Activated T-helper 1 cell treated with anti-CD3 and anti-CD28 coated beads, Interleukin-12 subunit alpha, Interleukin-12 subunit beta, Interleukin-2, Interleukin-4 antibody, amounts not matched to agents 30 ng/mL and 10 ng/mL and 1 ng/mL, durations not matched to agents 14 hours and 24 hours and 36 hours (primary cell): Measurements from ENCODE around the gene SLC9A9. TPM values are rescaled to one million over a fixed set of nuclear protein-coding genes. Genes with fewer than 3 reads are reported as not detected.

Source experiments
- DNase-seq: peaks from one replicate; pipeline ENCODE4 v3.0.0; 2021; ENCODE audit warnings: low spot score
- H3K27ac Mint-ChIP-seq: one replicate; pipeline ENCODE4 v1.8.0; 2021; ENCODE audit warnings: mild to moderate bottlenecking, mixed read lengths
- H3K27me3 Mint-ChIP-seq: one replicate; pipeline ENCODE4 v1.8.0; 2022; ENCODE audit warnings: mild to moderate bottlenecking, moderate library complexity, mixed read lengths; ENCODE audit not compliant: insufficient read depth
- H3K36me3 Mint-ChIP-seq: one replicate; pipeline ENCODE4 v1.8.0; 2021; ENCODE audit warnings: low read depth, mixed read lengths
- H3K4me1 Mint-ChIP-seq: one replicate; pipeline ENCODE4 v1.8.0; 2021; ENCODE audit warnings: low read depth, mixed read lengths
- H3K4me3 Mint-ChIP-seq: one replicate; pipeline ENCODE4 v1.8.0; 2021; ENCODE audit warnings: mild to moderate bottlenecking, moderate library complexity, mixed read lengths
- H3K9me3 Mint-ChIP-seq: one replicate; pipeline ENCODE4 v1.8.0; 2021; ENCODE audit warnings: mixed read lengths
- intact Hi-C: fragments of 100-400 bp; cut with micrococcal nuclease; formaldehyde crosslinking; loops from one replicate; pipeline ENCODE4 v1.15.1; 2024
- total RNA-seq: library from RNA; stranded (reverse); gene quantifications from 2 replicates; pipeline ENCODE4 v1.2.3, GENCODE V29; 2022

The SLC9A9 gene
- total RNA-seq, 1 donor from 2014 or later, result 0.88 TPM

DNA sequence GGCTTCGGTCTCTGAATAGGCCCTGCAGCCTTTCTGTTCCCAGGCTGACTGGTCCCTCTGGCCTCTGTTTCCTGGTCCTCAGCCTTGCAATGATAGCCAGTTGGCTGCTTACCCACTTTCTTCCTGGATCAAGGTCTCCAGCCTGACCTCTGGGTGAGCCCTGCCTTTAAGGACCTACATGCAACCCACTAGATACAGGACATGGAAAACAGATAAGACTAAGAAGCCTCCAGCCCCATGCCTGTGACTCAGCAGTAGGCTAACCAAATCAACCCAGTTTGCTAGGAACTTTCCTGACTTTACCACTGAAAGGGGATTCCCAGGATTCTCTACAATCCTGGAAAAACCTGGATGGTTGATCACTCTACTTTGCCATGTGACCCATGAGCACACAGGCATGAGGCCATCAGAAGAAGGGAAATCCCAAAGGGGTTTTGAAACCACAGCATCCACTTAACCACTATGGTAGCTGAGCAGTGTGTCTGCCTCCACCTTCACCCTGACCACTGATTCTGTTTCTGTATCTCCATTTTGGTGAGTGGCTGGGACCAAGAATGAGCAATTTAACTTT lies 540.6 kb downstream of the SLC9A9 start:
- Mint-ChIP-seq H3K4me3 (no peak overlapping the region), H3K27me3 (no peaks in the 10 kb centered on the region), H3K9me3 (no peaks in the 10 kb centered on the region), H3K36me3 (no peaks in the 10 kb centered on the region), H3K27ac (no peak overlapping the region), H3K4me1 (no peaks in the 10 kb centered on the region)
- intact Hi-C loops, result loop anchor here (5.0 kb wide), 1 partner anchor 245 kb away; no protein-coding TSS in a partner anchor
- DNase-seq, result no peak

DNA sequence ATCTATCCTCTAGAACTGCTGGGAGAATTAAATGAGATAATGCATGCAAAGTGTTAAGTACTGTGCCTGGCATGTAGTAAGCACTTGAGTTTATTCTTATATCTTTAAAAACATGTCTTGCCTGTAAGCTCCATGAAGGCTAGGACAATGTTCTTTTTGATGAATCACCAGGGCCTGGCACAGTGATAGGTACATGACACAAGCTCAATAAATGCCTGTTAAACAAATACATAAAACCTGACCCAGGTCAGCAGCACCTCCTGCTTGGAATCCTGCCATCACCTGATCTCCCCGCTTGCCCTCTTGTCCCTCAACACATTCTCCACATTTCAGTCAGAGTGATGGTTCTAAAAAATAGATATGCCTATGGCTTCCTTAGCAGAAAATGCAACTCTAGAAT lies 541.9 kb downstream of the SLC9A9 start:
- Mint-ChIP-seq H3K9me3 (no peaks in the 10 kb centered on the region), H3K36me3 (no peaks in the 10 kb centered on the region), H3K27me3 (no peaks in the 10 kb centered on the region), H3K4me1 (no peaks in the 10 kb centered on the region), H3K4me3 (no peak overlapping the region), H3K27ac (no peak overlapping the region)
- intact Hi-C loops, result loop anchor here (5.0 kb wide), 1 partner anchor 244 kb away; no protein-coding TSS in a partner anchor
- DNase-seq, result no peak

DNA sequence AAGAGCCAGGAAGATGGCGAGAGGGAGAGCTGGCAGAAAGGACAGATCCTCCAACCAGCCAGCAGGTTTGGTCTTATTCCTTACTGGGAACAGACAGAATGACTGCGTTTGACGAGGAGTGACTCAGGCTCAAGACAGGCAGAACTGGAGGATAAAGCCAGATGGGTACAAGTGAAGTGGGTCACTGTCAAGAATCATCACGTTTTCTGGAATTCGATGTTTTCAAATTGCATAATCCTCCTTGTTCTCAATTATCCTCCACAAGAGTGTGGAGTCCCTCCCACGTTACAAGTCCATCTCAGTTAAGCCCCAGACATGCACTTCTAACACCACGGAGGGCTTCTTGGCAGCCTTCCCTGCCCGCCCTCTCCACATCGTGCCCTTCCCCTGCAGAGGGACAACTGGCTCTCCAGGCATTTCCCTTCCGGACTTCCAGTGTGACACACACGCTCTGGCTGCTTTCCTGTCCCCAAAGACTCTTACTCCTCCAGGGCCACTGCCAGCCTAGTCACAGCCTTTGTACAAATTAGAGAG lies 545.6 kb downstream of the SLC9A9 start:
- Mint-ChIP-seq H3K4me1 (peaks cover 12% of the 10 kb centered on the region), H3K27me3 (no peaks in the 10 kb centered on the region), H3K27ac (no peak overlapping the region), H3K36me3 (no peaks in the 10 kb centered on the region), H3K4me3 (no peak overlapping the region), H3K9me3 (no peaks in the 10 kb centered on the region)
- no peak for DNase-seq
- intact Hi-C loops, result no loop called here

DNA sequence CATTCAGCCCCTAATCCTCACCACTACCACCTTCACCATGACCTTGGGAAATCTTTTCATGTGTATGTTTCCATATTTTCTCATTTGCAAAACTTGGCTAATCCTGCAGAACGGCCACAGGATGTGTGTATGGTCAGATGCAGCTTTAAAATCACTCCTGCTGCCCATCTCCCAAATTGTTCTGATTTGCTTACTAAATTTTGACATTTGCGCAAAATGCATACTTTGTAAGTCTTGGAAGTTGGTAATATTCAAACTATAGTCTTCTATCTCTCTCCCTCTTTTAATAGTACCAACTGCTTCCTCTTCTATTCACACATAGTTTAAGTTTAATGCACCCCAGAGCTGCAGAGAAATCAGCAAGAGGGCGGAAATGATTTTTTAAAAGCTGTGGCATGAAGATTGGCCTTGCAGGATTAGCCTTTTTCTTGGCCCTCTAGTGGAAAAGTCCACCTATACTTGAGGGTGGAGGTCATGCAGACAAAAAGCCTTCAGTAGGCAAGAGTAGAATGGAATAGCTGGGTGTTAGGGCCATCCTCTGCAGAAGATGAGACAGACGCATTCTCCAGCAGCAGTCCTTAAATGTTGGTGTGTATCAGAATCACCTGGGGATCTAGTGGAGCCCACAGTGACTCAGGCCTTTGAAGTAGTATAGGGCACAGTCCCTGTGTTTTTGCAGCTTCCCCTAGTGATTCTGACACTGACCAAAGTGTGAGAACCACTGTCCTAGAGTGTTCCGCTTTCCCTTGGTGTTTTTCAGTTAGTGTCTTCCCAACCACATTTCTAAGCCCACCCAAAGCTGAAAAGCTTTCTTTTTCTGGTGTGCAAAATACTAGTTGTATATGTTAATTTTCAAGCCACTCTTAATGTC lies 547.0 kb downstream of the SLC9A9 start:
- no peaks in the 10 kb centered on the region for H3K36me3 Mint-ChIP-seq
- no peak for DNase-seq
- H3K9me3 Mint-ChIP-seq, result no peaks in the 10 kb centered on the region
- intact Hi-C loops, result no loop called here
- H3K4me3 Mint-ChIP-seq, result no peak overlapping the region
- H3K27ac Mint-ChIP-seq, result no peak overlapping the region
- peaks cover 2% of the 10 kb centered on the region for H3K27me3 Mint-ChIP-seq
- H3K4me1 Mint-ChIP-seq, result peaks cover 13% of the 10 kb centered on the region

GRCh38 chr3:143298886-143299535 lies 549.3 kb downstream of the SLC9A9 start:
- intact Hi-C loops, result no loop called here
- no peaks in the 10 kb centered on the region for H3K9me3 Mint-ChIP-seq
- H3K4me3 Mint-ChIP-seq, result no peak overlapping the region
- H3K27me3 Mint-ChIP-seq, result peaks cover 2% of the 10 kb centered on the region
- H3K36me3 Mint-ChIP-seq, result no peaks in the 10 kb centered on the region
- DNase-seq, result no peak
- H3K4me1 Mint-ChIP-seq, result peaks cover 30% of the 10 kb centered on the region
- no peak overlapping the region for H3K27ac Mint-ChIP-seq

GRCh38 chr3:143298380-143298779 lies 549.9 kb downstream of the SLC9A9 start:
- intact Hi-C loops, result no loop called here
- no peak overlapping the region for H3K4me3 Mint-ChIP-seq
- H3K9me3 Mint-ChIP-seq, result no peaks in the 10 kb centered on the region
- no peak for DNase-seq
- H3K4me1 Mint-ChIP-seq, result peaks cover 30% of the 10 kb centered on the region
- no peaks in the 10 kb centered on the region for H3K36me3 Mint-ChIP-seq
- H3K27ac Mint-ChIP-seq, result no peak overlapping the region
- H3K27me3 Mint-ChIP-seq, result peaks cover 2% of the 10 kb centered on the region

- Mint-ChIP-seq H3K27ac (no peak overlapping the region), H3K36me3 (no peaks in the 10 kb centered on the region), H3K4me1 (peaks cover 30% of the 10 kb centered on the region), H3K27me3 (peaks cover 2% of the 10 kb centered on the region), H3K9me3 (no peaks in the 10 kb centered on the region), H3K4me3 (no peak overlapping the region)
- intact Hi-C loops, result no loop called here
- DNase-seq, result no peak
Measured at GRCh38 chr3:143295201-143296080, 552.8 kb downstream of the SLC9A9 start.

DNA sequence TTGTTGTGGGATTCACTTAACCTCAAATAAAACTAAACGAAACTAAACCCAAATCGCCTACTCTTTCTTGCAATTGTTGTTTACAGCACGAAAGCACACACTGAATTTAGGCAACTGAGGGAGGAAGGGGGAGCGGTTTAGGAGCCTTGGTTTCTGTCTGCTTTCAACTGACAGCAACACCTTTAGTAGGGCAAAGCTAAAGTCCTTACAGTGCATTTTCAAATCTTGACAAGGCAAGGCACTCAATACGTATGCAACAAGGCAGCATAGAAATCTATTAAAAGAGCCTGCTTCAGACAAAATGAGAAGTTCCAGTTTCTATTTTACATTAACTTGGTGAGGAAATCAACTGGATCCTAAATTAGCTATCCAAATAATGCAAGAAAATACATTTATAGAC lies 554.1 kb downstream of the SLC9A9 start:
- Mint-ChIP-seq H3K27ac (no peak overlapping the region), H3K9me3 (no peaks in the 10 kb centered on the region), H3K4me3 (no peak overlapping the region), H3K36me3 (no peaks in the 10 kb centered on the region), H3K27me3 (peaks cover 2% of the 10 kb centered on the region), H3K4me1 (peaks cover 29% of the 10 kb centered on the region)
- intact Hi-C loops, result loop anchor here (5.0 kb wide), 1 partner anchor 172 kb away; no protein-coding TSS in a partner anchor
- DNase-seq, result no peak

GRCh38 chr3:143291836-143292447 lies 556.3 kb downstream of the SLC9A9 start:
- intact Hi-C loops, result loop anchor here (5.0 kb wide), 1 partner anchor 170 kb away; no protein-coding TSS in a partner anchor
- peaks cover 3% of the 10 kb centered on the region for H3K27me3 Mint-ChIP-seq
- no peaks in the 10 kb centered on the region for H3K36me3 Mint-ChIP-seq
- H3K9me3 Mint-ChIP-seq, result no peaks in the 10 kb centered on the region
- H3K4me3 Mint-ChIP-seq, result no peak overlapping the region
- no peak overlapping the region for H3K27ac Mint-ChIP-seq
- peaks cover 17% of the 10 kb centered on the region for H3K4me1 Mint-ChIP-seq
- no peak for DNase-seq

DNA sequence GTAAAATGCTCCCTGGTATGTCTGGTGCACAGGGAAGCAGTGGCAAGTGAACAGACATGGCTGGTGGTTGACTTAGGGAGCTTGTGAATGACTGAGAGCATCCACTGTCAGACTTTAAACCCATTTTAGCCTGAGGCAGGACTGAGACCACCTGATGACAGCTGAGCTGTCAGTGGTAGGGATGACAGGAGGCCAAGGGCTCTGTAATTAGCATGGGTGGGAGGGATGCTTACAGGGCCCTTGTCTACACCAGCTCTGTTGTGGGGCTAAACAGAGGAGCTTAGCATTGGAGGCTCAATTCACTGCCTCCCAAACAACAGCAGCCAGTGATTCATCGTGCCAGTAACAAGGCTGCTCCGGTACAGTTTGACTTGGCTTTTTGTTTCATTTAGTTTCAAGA lies 559.3 kb downstream of the SLC9A9 start:
- Mint-ChIP-seq H3K36me3 (no peaks in the 10 kb centered on the region), H3K4me1 (no peaks in the 10 kb centered on the region)

GRCh38 chr3:143287403-143287802 lies 560.9 kb downstream of the SLC9A9 start:
- intact Hi-C loops, result no loop called here
- Mint-ChIP-seq H3K9me3 (no peaks in the 10 kb centered on the region), H3K4me1 (no peaks in the 10 kb centered on the region), H3K27me3 (peaks cover 1% of the 10 kb centered on the region), H3K4me3 (no peak overlapping the region), H3K27ac (no peak overlapping the region), H3K36me3 (no peaks in the 10 kb centered on the region)
- DNase-seq, result no peak

More for the DNA sequence above, 559.3 kb downstream of the SLC9A9 start:
- no peaks in the 10 kb centered on the region for H3K9me3 Mint-ChIP-seq
- no peak overlapping the region for H3K4me3 Mint-ChIP-seq
- DNase-seq, result no peak
- intact Hi-C loops, result no loop called here
- H3K27me3 Mint-ChIP-seq, result peaks cover 1% of the 10 kb centered on the region
- no peak overlapping the region for H3K27ac Mint-ChIP-seq
